Activated CD4-positive, alpha-beta T cell treated with anti-CD3 and anti-CD28 coated beads, Interleukin-2, amount 10 ng/mL, durations not matched to agents 24 days and 14 days (primary cell): ENCODE results near the gene SEMA6B. TPM values are rescaled to one million over a fixed set of nuclear protein-coding genes. Genes with fewer than 3 reads are reported as not detected.

Source experiments
- DNase-seq: peaks from one replicate; pipeline ENCODE4 v3.0.0; 2022
- H3K27ac Mint-ChIP-seq: one replicate; pipeline ENCODE4 v1.8.0; 2022; ENCODE audit warnings: mild to moderate bottlenecking, mixed read lengths
- H3K27me3 Mint-ChIP-seq: one replicate; pipeline ENCODE4 v1.8.0; 2022; ENCODE audit warnings: mixed read lengths
- H3K36me3 Mint-ChIP-seq: one replicate; pipeline ENCODE4 v1.8.0; 2022; ENCODE audit warnings: low read depth, mild to moderate bottlenecking, mixed read lengths
- H3K4me1 Mint-ChIP-seq: one replicate; pipeline ENCODE4 v1.8.0; 2021; ENCODE audit warnings: mixed read lengths
- H3K4me3 Mint-ChIP-seq: one replicate; pipeline ENCODE4 v1.8.0; 2022; ENCODE audit warnings: mild to moderate bottlenecking, moderate library complexity, mixed read lengths
- H3K9me3 Mint-ChIP-seq: one replicate; pipeline ENCODE4 v1.8.0; 2021; ENCODE audit warnings: mixed read lengths
- intact Hi-C: fragments of 100-400 bp; cut with micrococcal nuclease; formaldehyde crosslinking; loops from one replicate; pipeline ENCODE4 v1.15.1; 2023
- total RNA-seq: library from RNA; stranded (reverse); gene quantifications from 2 replicates; pipeline ENCODE4 v1.2.3, GENCODE V29; 2022

SEMA6B gene
- total RNA-seq, 1 donor from 2014 or later, result not detected

DNA sequence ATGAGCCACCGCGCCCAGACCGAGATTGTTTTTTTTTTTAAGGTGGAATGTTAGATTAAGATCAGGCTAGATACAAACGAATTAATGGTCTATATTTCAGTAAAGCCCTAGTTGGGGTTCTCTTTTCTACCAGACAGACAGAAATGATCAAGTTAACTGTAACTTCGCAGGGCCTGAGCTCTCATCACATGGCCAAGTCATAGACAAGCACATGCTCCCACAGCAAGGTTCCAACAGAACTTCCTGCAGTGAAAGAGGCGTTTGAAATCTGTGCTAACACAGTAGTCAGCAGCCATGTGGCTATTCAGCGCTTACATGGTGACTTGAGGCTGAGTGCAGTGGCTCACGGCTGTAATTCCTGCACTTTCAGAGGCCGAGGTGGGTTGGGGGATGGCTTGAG lies 34.7 kb upstream of the SEMA6B start:
- Mint-ChIP-seq H3K36me3 (no peaks in the 10 kb centered on the region), H3K4me1 (peaks cover 6% of the 10 kb centered on the region), H3K4me3 (no peak overlapping the region), H3K27ac (no peak overlapping the region), H3K9me3 (no peaks in the 10 kb centered on the region), H3K27me3 (peaks cover 44% of the 10 kb centered on the region)
- DNase-seq, result no peak
- intact Hi-C loops, result no loop called here

GRCh38 chr19:4593409-4593851 lies 33.9 kb upstream of the SEMA6B start:
- DNase-seq, result no peak
- H3K36me3 Mint-ChIP-seq, result no peaks in the 10 kb centered on the region
- H3K4me3 Mint-ChIP-seq, result no peak overlapping the region
- no peaks in the 10 kb centered on the region for H3K9me3 Mint-ChIP-seq
- H3K4me1 Mint-ChIP-seq, result peaks cover 5% of the 10 kb centered on the region
- intact Hi-C loops, result no loop called here
- no peak overlapping the region for H3K27ac Mint-ChIP-seq
- peaks cover 39% of the 10 kb centered on the region for H3K27me3 Mint-ChIP-seq

- intact Hi-C loops, result no loop called here
- Mint-ChIP-seq H3K27me3 (peaks cover 38% of the 10 kb centered on the region), H3K4me3 (no peak overlapping the region), H3K27ac (no peak overlapping the region), H3K36me3 (no peaks in the 10 kb centered on the region), H3K4me1 (peaks cover 2% of the 10 kb centered on the region), H3K9me3 (no peaks in the 10 kb centered on the region)
- DNase-seq, result no peak
These were observed 33.0 kb upstream of the SEMA6B start for GRCh38 chr19:4592445-4592844.

- DNase-seq, result no peak
- H3K27me3 Mint-ChIP-seq, result peaks cover 29% of the 10 kb centered on the region
- no peak overlapping the region for H3K27ac Mint-ChIP-seq
- no peaks in the 10 kb centered on the region for H3K36me3 Mint-ChIP-seq
- H3K9me3 Mint-ChIP-seq, result no peaks in the 10 kb centered on the region
- H3K4me1 Mint-ChIP-seq, result no peaks in the 10 kb centered on the region
- intact Hi-C loops, result no loop called here
- no peak overlapping the region for H3K4me3 Mint-ChIP-seq
These were observed 31.8 kb upstream of the SEMA6B start for GRCh38 chr19:4591320-4591719.

DNA sequence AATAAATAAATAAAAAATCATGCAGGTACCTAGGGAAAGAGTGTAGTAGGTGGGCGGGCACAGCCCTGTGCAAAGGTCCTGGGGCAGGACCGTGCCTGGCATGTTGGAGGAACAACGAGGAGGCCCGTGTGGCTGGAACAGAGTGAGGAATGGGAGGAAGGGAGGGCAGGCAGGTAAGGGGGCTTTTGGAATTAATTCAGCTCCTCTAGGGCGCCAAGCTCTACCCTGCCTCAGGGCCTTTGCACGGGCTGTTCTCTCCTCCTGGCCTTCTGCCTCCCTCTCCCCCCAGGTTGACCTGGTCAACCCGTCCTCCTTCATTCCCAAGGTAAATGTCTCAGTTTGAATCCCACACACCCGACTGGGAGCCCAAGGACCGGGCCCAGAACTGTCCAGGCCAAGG lies 31.1 kb upstream of the SEMA6B start:
- Mint-ChIP-seq H3K4me3 (no peak overlapping the region), H3K27ac (no peak overlapping the region), H3K9me3 (no peaks in the 10 kb centered on the region), H3K27me3 (peaks cover 36% of the 10 kb centered on the region), H3K36me3 (no peaks in the 10 kb centered on the region), H3K4me1 (no peaks in the 10 kb centered on the region)
- no peak for DNase-seq
- intact Hi-C loops, result no loop called here

DNA sequence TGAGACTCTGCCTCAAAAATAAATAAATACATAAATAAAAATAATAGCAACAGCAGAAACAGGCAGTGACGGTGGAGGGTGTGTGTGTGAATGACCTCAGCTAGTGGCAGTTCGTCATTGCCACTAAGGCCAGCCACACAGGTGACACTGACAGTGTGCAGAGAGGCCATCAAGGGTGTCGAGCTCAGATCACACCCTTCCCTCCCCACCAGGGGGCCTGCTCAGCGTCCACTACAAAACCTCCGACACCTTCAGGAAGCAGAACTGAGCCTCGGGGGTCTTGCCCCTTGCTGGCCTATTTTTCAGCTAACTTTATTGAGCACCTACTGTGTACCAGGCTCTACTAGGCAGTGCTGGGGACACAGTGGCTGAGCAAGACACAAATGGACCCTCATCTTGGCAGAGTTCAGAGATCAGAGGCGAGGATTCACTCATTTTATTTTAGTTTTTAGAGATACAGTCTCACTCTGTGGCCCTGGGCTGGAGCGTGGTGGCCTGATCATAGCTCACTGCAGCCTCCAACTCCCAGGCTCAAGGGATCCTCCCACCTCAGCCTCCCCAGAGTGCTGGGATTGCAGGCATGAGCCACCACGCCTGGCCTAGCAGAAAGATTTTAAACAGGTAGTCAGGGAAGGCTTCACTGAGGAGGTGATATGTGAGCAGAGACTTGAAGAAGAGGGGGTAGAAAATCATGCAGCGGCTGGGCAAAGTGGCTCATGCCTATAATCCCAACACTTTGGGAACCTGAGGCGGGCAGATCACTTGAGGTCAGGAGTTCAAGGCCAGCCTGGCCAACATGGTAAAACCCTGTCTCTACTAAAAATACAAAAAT lies 30.3 kb upstream of the SEMA6B start:
- Mint-ChIP-seq H3K27me3 (peaks cover 40% of the 10 kb centered on the region), H3K4me1 (no peaks in the 10 kb centered on the region), H3K27ac (no peak overlapping the region), H3K9me3 (no peaks in the 10 kb centered on the region), H3K36me3 (no peaks in the 10 kb centered on the region), H3K4me3 (no peak overlapping the region)
- DNase-seq, result peak; percentile 67
- intact Hi-C loops, result no loop called here

GRCh38 chr19:4588291-4588761 lies 28.8 kb upstream of the SEMA6B start:
- Mint-ChIP-seq H3K4me3 (no peak overlapping the region), H3K27ac (no peak overlapping the region), H3K4me1 (no peaks in the 10 kb centered on the region), H3K9me3 (no peaks in the 10 kb centered on the region), H3K27me3 (peaks cover 35% of the 10 kb centered on the region), H3K36me3 (no peaks in the 10 kb centered on the region)
- DNase-seq, result no peak
- intact Hi-C loops, result no loop called here

- Mint-ChIP-seq H3K4me3 (no peak overlapping the region), H3K9me3 (no peaks in the 10 kb centered on the region), H3K4me1 (peaks cover under 1% of the 10 kb centered on the region), H3K27me3 (peaks cover 32% of the 10 kb centered on the region), H3K36me3 (no peaks in the 10 kb centered on the region), H3K27ac (no peak overlapping the region)
- DNase-seq, result no peak
- intact Hi-C loops, result no loop called here
These were observed 28.0 kb upstream of the SEMA6B start for GRCh38 chr19:4587527-4587926.

DNA sequence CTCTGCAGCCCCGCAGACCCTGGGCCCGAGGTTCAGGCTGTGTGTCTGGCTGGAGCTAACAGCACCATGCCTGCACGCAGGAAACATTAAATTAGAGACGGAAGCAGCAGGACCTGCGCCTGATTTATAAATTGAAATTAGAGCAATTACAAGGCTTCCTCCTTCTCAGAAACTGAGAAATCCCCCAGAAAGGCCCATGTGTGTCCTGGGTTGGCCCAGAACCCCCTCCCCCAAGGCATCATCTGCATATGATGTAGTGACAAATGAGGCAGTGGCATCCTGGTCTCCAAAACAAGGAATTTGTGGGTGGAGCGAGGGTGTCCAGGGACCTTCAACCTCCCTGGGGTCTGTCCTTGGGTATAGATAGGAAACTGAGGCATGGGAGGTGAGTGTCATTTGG lies 27.2 kb upstream of the SEMA6B start:
- no peak overlapping the region for H3K4me3 Mint-ChIP-seq
- no peaks in the 10 kb centered on the region for H3K9me3 Mint-ChIP-seq
- H3K27ac Mint-ChIP-seq, result no peak overlapping the region
- H3K36me3 Mint-ChIP-seq, result no peaks in the 10 kb centered on the region
- peaks cover 5% of the 10 kb centered on the region for H3K4me1 Mint-ChIP-seq
- intact Hi-C loops, result no loop called here
- H3K27me3 Mint-ChIP-seq, result peaks cover 38% of the 10 kb centered on the region
- no peak for DNase-seq

- Mint-ChIP-seq H3K36me3 (no peaks in the 10 kb centered on the region), H3K4me3 (no peak overlapping the region), H3K27me3 (peaks cover 34% of the 10 kb centered on the region), H3K4me1 (peaks cover 5% of the 10 kb centered on the region), H3K9me3 (no peaks in the 10 kb centered on the region), H3K27ac (no peak overlapping the region)
- intact Hi-C loops, result no loop called here
- DNase-seq, result no peak
These were observed 26.8 kb upstream of the SEMA6B start for GRCh38 chr19:4586245-4586644.

GRCh38 chr19:4585556-4585955 lies 26.1 kb upstream of the SEMA6B start:
- intact Hi-C loops, result no loop called here
- DNase-seq, result no peak
- no peaks in the 10 kb centered on the region for H3K36me3 Mint-ChIP-seq
- no peak overlapping the region for H3K27ac Mint-ChIP-seq
- peaks cover 5% of the 10 kb centered on the region for H3K4me1 Mint-ChIP-seq
- H3K27me3 Mint-ChIP-seq, result peaks cover 36% of the 10 kb centered on the region
- no peak overlapping the region for H3K4me3 Mint-ChIP-seq
- no peaks in the 10 kb centered on the region for H3K9me3 Mint-ChIP-seq

GRCh38 chr19:4584670-4585460 lies 25.4 kb upstream of the SEMA6B start:
- Mint-ChIP-seq H3K27me3 (peaks cover 38% of the 10 kb centered on the region), H3K4me3 (no peak overlapping the region), H3K27ac (no peak overlapping the region), H3K36me3 (no peaks in the 10 kb centered on the region), H3K4me1 (peaks cover 5% of the 10 kb centered on the region), H3K9me3 (no peaks in the 10 kb centered on the region)
- no peak for DNase-seq
- intact Hi-C loops, result no loop called here

DNA sequence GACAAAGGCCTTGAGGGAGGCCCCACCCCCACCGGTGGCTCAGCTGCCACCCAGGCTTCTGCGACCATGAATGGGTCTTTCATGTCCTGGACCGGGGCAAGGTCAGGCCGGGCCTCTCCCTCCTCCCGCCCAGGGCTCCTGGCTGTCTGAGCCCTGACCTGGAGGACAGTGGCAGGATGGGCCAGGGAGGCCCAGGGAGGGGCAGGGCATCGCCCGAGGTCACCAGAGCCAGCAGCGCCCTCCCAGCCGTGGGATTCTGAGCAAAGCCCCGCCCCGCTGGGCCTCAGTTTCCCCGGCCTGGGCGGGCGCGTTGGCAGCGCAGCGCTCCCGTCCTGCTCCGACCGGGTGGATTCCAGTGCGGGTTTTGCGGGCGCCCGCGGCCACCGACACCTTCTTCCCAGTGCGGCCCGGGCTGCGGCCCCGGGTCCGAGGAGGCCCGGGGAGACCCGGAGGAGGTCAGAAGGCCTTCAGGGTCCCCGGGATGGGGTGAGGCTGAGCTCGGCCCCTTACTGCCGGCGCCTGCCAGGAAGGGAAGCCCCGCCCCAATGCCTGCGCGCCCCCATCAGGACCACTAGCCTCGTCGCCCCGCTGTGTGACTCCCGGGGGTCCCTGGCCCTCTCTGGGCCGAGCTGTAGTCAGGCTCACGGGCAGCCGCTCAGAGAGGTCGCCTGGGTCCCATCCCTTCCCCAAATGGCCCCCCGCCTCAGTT lies 24.6 kb upstream of the SEMA6B start:
- Mint-ChIP-seq H3K27me3 (peaks cover 43% of the 10 kb centered on the region), H3K4me1 (peaks cover 5% of the 10 kb centered on the region), H3K4me3 (no peak overlapping the region), H3K9me3 (no peaks in the 10 kb centered on the region), H3K36me3 (no peaks in the 10 kb centered on the region), H3K27ac (no peak overlapping the region)
- intact Hi-C loops, result no loop called here
- DNase-seq, result peak; percentile 70
